DND-41 (cell line): ENCODE data around the gene ALPK3.

Experiments
- ATAC-seq: fragments of 200-7000 bp; cut with Tn5 transposase; 3 replicates; pipeline ENCODE4 v1.9.1; 2021; ENCODE audit warnings: low read depth; ENCODE audit not compliant: insufficient read depth
- DNase-seq: peaks from one replicate; pipeline ENCODE4 v3.0.0-alpha.2; 2020
- H2AFZ ChIP-seq: 2 replicates; pipeline ENCODE4 v1.6.0; 2012; ENCODE audit warnings: low read depth, low read length
- H3K27ac ChIP-seq: 2 replicates; pipeline ENCODE4 v1.5.1; 2012; ENCODE audit warnings: low read length, inconsistent platforms
- H3K27me3 ChIP-seq: fragments of 200-600 bp; sonication (generic); 2 replicates; pipeline ENCODE4 v1.6.0; 2012; ENCODE audit warnings: low read length, mild to moderate bottlenecking, inconsistent platforms; ENCODE audit not compliant: insufficient read depth, poor library complexity
- H3K36me3 ChIP-seq: 2 replicates; pipeline ENCODE4 v1.5.1; 2012; ENCODE audit warnings: low read length, inconsistent platforms; ENCODE audit not compliant: insufficient read depth
- H3K4me1 ChIP-seq: 2 replicates; pipeline ENCODE4 v1.5.1; 2012; ENCODE audit warnings: mild to moderate bottlenecking, low read length; ENCODE audit not compliant: insufficient read depth
- H3K4me2 ChIP-seq: 2 replicates; pipeline ENCODE4 v1.6.0; 2012; ENCODE audit warnings: mild to moderate bottlenecking, moderate library complexity, low read length, inconsistent platforms; ENCODE audit not compliant: insufficient read depth
- H3K4me3 ChIP-seq, 2 experiments: fragments of 200-600 bp in 1 of 2; shearing (Covaris generic) in 1 of 2; 2 replicates each; pipeline ENCODE4 v1.5.1; 2012 to 2016; ENCODE audit warnings: inconsistent platforms in 2 of 2, low read length in 2 of 2, mild to moderate bottlenecking in 2 of 2, low read depth in 1 of 2, moderate library complexity in 1 of 2
- H3K79me2 ChIP-seq: 2 replicates; pipeline ENCODE4 v1.6.0; 2012; ENCODE audit warnings: low read length, inconsistent platforms; ENCODE audit not compliant: insufficient read depth
- H3K9ac ChIP-seq: 2 replicates; pipeline ENCODE4 v1.6.0; 2012; ENCODE audit warnings: low read depth, mild to moderate bottlenecking, inconsistent platforms, low read length, moderate library complexity
- H3K9me3 ChIP-seq: 2 replicates; pipeline ENCODE4 v1.5.1; 2012; ENCODE audit warnings: low read length, moderate library complexity, mild to moderate bottlenecking, inconsistent platforms; ENCODE audit not compliant: insufficient read depth, severe bottlenecking
- H4K20me1 ChIP-seq: 2 replicates; pipeline ENCODE4 v1.6.0; 2012; ENCODE audit warnings: low read length; ENCODE audit not compliant: insufficient read depth
- EZH2 ChIP-seq: IDR thresholded peaks from 3 replicates; pipeline ENCODE4 v1.6.1; 2012; ENCODE audit warnings: borderline replicate concordance, low read depth, mild to moderate bottlenecking, moderate library complexity, low read length, inconsistent platforms; ENCODE audit not compliant: severe bottlenecking
- TF ChIP-seq, protein P1 (sequence below): IDR thresholded peaks from 2 replicates; pipeline ENCODE4 v1.5.1; 2012; ENCODE audit warnings: borderline replicate concordance, low read length, moderate library complexity, mild to moderate bottlenecking; ENCODE audit not compliant: poor library complexity, severe bottlenecking; ENCODE audit errors: extremely low read depth

Gene ALPK3

DNA sequence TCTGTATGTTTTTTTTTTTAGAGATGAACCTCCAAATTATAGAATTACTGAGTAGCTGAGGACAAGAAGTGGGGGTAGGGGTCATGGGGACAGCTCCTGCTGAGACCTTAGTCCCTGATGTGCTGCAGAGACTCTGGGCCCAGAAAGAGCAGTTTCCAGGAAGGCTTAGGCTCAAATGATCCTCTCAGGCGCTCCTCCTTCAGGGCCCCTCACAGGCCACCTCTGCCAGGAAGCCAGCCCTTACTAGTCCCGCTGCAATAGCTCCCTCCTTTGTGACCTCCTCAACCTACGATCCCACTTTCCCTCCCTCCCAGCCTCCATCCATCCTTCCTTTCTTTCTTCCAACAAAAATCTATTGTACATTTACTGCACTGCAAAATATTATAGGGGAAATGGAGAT, 91.9 kb downstream of the ALPK3 start:
- no peaks in the 10 kb centered on the region for H4K20me1 ChIP-seq
- H2AFZ ChIP-seq, result no peak overlapping the region
- peaks cover 3% of the 10 kb centered on the region for H3K27me3 ChIP-seq
- H3K9ac ChIP-seq, result no peak overlapping the region
- no peaks in the 10 kb centered on the region for H3K36me3 ChIP-seq
- TF ChIP-seq, protein P1, sequence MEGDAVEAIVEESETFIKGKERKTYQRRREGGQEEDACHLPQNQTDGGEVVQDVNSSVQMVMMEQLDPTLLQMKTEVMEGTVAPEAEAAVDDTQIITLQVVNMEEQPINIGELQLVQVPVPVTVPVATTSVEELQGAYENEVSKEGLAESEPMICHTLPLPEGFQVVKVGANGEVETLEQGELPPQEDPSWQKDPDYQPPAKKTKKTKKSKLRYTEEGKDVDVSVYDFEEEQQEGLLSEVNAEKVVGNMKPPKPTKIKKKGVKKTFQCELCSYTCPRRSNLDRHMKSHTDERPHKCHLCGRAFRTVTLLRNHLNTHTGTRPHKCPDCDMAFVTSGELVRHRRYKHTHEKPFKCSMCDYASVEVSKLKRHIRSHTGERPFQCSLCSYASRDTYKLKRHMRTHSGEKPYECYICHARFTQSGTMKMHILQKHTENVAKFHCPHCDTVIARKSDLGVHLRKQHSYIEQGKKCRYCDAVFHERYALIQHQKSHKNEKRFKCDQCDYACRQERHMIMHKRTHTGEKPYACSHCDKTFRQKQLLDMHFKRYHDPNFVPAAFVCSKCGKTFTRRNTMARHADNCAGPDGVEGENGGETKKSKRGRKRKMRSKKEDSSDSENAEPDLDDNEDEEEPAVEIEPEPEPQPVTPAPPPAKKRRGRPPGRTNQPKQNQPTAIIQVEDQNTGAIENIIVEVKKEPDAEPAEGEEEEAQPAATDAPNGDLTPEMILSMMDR, result no peak
- TF ChIP-seq EZH2, result no peak
- H3K27ac ChIP-seq, result no peak overlapping the region
- H3K4me2 ChIP-seq, result no peak overlapping the region
- no peak for DNase-seq
- no peak for ATAC-seq
- no peaks in the 10 kb centered on the region for H3K9me3 ChIP-seq
- H3K79me2 ChIP-seq, result no peaks in the 10 kb centered on the region
- H3K4me3 ChIP-seq, result no peak overlapping the region
- H3K4me1 ChIP-seq, result no peaks in the 10 kb centered on the region

DNA sequence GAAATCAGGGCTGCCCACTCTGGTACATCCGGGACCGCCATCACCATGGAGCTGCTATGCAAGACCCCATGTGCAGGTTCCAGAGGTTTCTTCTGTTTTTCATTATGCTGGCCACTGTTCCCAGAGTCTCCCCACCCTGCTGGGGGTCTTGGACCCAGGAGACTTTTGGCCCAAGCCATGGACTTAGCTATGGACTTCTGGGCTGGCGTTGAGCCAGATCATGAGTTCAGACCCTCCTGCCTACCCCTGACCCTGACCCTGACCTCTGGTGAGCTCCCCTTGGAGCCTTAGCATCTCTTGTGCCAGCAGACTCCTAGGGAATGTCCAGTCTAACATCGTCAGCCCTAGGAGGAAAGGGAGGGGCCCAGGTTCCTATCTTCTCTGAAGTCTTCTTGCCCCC, 92.6 kb downstream of the ALPK3 start:
- no peak overlapping the region for H3K27ac ChIP-seq
- no peak overlapping the region for H3K9ac ChIP-seq
- no peak for ATAC-seq
- H2AFZ ChIP-seq, result no peak overlapping the region
- H3K4me1 ChIP-seq, result peaks cover 2% of the 10 kb centered on the region
- H3K27me3 ChIP-seq, result peaks cover 3% of the 10 kb centered on the region
- H3K79me2 ChIP-seq, result no peaks in the 10 kb centered on the region
- no peak for TF ChIP-seq EZH2
- TF ChIP-seq, protein P1, result no peak
- H3K4me2 ChIP-seq, result no peak overlapping the region
- no peaks in the 10 kb centered on the region for H3K36me3 ChIP-seq
- H3K4me3 ChIP-seq, result no peak overlapping the region
- no peaks in the 10 kb centered on the region for H4K20me1 ChIP-seq
- no peaks in the 10 kb centered on the region for H3K9me3 ChIP-seq
- DNase-seq, result no peak

DNA sequence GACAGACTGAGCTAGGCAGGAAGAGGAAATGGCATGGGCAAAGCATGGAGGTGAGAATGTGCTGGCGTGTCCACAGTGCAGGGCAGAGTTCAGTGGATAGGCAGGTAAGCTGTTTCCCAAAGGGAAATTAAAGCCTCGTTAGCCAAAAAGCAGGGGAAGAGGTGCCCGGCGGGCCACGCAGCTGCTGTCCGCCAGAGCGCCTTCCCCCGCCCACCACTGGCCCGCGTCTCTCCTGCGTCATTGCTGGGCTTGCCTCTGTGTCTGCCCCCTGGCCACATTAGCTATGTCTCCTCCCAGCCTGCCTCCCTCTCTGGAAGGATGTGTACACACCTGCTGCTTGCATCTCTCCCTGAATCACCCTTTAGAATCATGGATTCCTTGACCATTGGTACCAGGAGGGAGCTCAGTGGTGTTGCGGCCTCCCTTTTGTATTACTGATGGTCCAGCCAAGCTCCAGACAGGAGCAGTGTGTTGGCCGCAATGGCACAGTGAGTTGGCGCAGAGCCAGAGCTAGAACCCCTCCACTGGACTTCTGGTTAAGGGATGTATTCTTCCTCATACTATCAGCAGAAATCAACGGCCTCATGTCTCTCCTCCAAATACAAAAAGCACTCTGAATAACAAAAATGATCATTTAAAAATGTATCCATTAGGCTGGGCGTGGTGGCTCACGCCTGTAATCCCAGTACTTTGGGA, 93.9 kb downstream of the ALPK3 start:
- Histone ChIP-seq H3K27me3 (peaks cover 3% of the 10 kb centered on the region), H3K4me1 (peaks cover 7% of the 10 kb centered on the region), H3K4me3 (no peak overlapping the region), H3K27ac (no peak overlapping the region), H3K79me2 (no peaks in the 10 kb centered on the region), H3K9me3 (no peaks in the 10 kb centered on the region), H3K9ac (no peak overlapping the region), H3K4me2 (no peak overlapping the region), H3K36me3 (no peaks in the 10 kb centered on the region), H2AFZ (no peak overlapping the region), H4K20me1 (no peaks in the 10 kb centered on the region)
- DNase-seq (no peak), ATAC-seq (no peak)
- TF ChIP-seq EZH2, result no peak
- TF ChIP-seq, protein P1, result no peak
